Ureter (tissue), 1 donor: ENCODE results near the gene CAV3. TPM values are rescaled to one million over a fixed set of nuclear protein-coding genes. Genes with fewer than 3 reads are reported as not detected.

Source experiments
- DNase-seq: peaks from one replicate; pipeline ENCODE4 v3.0.0-alpha.2; 2020; ENCODE audit warnings: low spot score
- total RNA-seq: library from RNA; stranded (reverse); gene quantifications from one replicate; pipeline ENCODE4 v1.2.4, GENCODE V29; 2023
- donor health status: DM: yes; HTN: yes; CAD: no.

Gene CAV3
- total RNA-seq, 1 donor from 2014 or later, result not detected

DNA sequence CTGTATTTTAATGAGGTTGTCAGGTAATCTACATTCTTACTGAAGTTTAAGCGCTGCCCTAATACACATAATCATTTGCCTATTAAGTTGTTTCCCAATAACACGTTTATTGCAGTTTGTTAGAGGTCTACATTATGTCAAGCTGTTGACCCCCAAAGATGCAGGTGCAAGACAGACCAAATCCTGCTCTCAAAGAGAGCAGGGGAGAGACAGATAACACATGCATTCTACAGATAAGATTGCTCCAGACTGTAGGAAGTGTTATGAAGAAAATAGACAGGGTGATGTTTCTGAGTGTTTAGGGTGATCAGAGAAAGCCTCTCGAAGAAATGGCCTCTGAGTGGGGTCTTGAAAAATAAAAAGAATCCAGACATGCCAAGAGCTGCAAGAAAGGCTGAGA, 60.6 kb downstream of the CAV3 start:
- DNase-seq, result no peak

Other genes with a start within 250 kb of the CAV3 start
- gene LMCD1, start 232.0 kb upstream of the CAV3 start, total RNA-seq, result 43.3 TPM
- gene SSUH2, start 89.0 kb upstream of the CAV3 start, total RNA-seq, result 0.55 TPM
- gene OXTR, start 35.8 kb downstream of the CAV3 start, total RNA-seq, result 0.49 TPM
- gene RAD18, start 229.7 kb downstream of the CAV3 start, total RNA-seq, result 9.4 TPM